ENCODE measurements around the gene UMPS.

- TF ChIP-seq CTCF (IDR thresholded peaks at IDR 0.05; ENCODE audit: insufficient read depth, low read depth, low read length) (no peak), EZH2 (IDR thresholded peaks at IDR 0.05; ENCODE audit: insufficient read depth, low read length) (no peak)
These were observed 44.7 kb downstream of the UMPS start for GRCh38 chr3:124774841-124775402.
